Epithelial cell of esophagus (primary cell): ENCODE measurements around the gene OSER1.
A peak's percentile ranks its signal among the peaks of the same experiment; 100 is the strongest.

Experiments
- DNase-seq: peaks from one replicate; pipeline ENCODE4 v3.0.0; 2010; ENCODE audit warnings: low read depth
- H3K4me3 ChIP-seq: 2 replicates; pipeline ENCODE4 v1.5.1; 2011; ENCODE audit warnings: mild to moderate bottlenecking, low read length, control low read depth
- TF ChIP-seq, protein P1 (sequence below): IDR thresholded peaks from 2 replicates; pipeline ENCODE4 v1.5.1; 2011; ENCODE audit warnings: low read depth, mild to moderate bottlenecking, low read length, control low read depth, inconsistent platforms; ENCODE audit not compliant: insufficient read depth; ENCODE audit errors: missing control alignments

OSER1 gene

DNA sequence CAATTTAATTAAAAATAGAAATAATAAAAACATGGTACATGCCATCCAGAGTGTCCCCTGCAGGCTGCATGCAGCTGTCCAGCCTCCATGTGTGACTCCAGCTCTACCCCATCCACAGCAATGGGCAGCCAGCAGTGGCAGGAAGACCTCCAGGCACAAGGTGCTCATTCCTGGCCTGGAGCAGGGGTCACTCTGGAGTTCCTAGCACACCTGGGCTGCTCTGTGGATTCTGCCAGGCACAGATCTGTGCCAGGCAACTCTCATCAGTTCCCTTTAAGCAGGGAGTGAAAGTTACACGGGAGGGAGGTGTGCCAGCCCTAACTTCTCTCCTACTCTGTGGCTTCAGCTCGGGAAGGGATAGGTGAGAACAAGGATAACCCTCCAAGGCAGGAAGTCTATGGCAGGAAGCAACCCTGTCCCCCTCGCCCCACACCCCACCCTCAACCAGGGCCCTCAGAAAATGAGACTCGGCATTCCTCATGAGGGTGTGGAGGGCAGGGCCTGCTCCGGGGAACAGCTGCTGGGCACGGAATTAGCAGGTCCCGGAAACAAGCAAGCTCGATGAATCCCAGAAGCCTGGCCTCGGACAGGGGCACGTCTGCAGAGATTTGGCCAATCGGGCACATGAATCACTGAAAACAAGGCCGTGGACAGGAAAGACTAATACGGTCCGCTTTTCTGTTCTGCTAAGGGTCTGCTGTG is 33.6 kb downstream of the OSER1 start:
- H3K4me3 ChIP-seq: no peak overlapping the region
- TF ChIP-seq, protein P1, sequence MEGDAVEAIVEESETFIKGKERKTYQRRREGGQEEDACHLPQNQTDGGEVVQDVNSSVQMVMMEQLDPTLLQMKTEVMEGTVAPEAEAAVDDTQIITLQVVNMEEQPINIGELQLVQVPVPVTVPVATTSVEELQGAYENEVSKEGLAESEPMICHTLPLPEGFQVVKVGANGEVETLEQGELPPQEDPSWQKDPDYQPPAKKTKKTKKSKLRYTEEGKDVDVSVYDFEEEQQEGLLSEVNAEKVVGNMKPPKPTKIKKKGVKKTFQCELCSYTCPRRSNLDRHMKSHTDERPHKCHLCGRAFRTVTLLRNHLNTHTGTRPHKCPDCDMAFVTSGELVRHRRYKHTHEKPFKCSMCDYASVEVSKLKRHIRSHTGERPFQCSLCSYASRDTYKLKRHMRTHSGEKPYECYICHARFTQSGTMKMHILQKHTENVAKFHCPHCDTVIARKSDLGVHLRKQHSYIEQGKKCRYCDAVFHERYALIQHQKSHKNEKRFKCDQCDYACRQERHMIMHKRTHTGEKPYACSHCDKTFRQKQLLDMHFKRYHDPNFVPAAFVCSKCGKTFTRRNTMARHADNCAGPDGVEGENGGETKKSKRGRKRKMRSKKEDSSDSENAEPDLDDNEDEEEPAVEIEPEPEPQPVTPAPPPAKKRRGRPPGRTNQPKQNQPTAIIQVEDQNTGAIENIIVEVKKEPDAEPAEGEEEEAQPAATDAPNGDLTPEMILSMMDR: no peak
- peak; percentile 56 for DNase-seq

DNA sequence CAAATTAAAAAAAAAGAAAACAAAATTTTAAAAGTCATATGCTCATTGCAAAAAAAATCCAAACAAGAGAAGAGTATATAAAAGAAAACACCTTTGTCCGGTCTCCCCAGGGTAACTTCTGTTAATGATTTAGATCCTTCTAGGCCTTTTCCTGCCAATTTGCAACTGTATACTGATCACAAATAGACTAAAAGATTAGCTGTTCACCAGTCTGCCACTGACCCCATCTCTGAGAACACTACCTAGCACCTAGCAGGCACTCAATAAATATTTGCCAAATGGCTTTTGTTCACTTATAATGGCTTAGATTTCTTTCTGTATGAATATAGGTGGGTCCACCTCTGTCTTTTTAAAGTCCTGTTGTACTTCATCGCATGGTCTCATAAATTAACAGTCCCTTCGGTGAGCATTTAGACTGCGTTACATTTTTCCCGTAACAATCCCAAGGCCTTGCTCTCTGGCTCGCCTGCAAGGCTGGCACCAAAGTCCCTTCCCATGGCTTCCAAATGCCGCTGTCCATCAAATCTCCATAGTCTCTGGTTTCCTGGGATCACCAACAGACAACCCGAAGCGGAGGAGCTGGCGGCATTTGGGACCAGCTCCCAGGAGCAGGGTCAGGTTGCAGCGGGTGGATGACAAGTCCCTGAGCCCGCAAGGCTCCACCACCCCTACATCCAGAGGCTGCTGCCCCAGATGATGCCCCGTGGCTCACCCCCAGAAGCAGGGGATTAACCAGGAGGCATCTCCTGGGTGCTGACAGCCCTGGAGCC is 35.4 kb downstream of the OSER1 start:
- no peak overlapping the region for H3K4me3 ChIP-seq
- no peak for DNase-seq
- TF ChIP-seq, protein P1: no peak

DNA sequence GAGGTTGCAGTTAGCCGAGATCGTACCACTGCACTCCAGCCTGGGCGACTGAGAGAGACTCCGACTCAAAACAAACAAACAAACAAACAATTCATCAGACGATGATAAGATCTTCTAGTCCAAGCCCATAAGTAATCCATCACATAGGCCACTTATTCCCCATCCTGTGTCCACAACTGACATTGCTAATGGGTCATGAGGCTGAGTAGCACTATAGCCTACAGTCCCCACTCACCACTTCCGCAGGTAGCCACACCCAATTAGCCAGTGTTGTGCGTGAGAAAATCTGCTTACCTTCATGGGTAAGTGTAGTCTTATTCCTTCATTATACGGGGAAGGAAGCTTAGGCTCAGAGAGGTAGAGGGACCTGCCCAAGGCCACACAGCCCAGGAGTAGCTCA is 36.7 kb downstream of the OSER1 start:
- H3K4me3 ChIP-seq: no peak overlapping the region
- TF ChIP-seq, protein P1: no peak
- DNase-seq: no peak

DNA sequence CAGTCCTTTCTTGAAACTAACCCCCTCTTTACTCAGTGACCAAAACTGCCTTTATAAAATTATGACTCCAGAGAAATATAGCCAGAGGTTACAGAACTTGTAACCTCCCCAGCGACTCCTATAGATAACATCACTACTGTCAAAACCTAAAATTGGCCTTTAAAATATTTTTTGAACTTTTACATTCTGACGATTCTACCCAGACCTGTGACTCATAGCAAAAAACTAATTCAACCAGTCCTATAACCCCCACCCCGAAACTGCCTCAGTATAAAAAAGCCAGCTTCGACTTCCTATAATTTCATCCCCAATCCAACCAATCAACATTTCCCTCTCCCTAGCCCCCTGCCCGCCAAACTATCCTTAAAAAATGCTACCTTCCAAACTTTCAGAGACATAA is 37.5 kb downstream of the OSER1 start:
- DNase-seq: no peak
- TF ChIP-seq, protein P1: no peak
- no peak overlapping the region for H3K4me3 ChIP-seq

DNA sequence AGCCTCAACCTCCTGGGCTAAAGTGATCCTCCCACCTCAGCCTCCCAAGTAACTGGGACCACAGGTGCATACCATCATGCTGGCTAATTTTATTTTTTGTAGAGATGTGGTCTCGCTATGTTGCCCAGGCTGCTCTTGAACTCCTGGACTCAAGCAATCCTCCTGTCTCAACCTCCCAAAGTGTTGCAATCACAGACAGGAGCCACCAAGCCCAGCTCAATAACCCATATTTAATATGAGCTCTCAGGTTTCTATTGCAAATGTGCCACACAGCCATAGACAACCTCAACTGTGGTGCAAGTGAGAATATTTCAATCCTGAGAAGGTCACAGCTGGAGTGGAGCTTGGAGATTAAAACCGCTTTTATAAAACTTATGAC is 38.0 kb downstream of the OSER1 start:
- TF ChIP-seq, protein P1: no peak
- no peak overlapping the region for H3K4me3 ChIP-seq
- no peak for DNase-seq

DNA sequence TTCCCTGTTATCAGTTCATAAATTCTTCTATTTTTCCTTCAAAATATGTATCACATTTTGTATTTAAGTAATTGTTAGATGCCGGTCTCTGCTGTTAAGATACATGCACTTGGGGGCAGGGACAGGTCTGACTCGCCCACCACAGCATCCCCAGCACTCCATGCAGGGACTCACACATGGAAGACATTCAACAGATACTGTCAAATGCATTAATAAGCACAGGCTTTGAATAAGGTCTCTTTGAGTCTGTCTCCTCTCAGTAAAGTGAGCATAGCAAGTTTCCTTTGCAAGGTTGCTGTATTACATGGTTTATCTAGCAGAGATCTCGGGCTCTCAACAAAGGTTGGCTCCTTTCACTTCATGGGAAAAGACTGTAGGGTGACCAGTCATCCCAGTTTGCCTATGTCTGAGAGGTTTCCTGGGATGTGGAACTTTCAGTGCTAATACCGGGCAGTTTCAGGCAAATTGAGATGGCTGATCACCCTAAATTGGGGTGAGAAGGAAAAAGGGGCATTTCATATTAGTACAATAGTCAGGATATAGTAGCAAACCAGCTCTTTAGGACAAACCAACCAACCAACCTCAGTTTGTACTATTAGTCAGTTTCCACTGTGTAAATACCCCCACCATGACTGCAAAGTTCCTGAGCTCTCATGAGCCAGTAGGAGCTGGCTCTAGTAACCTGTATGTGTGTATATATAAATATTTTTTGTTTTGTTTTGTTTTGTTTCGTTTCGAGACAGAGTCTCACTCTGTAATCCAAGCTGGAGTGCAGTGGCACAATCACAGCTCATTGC is 38.6 kb downstream of the OSER1 start:
- no peak for DNase-seq
- TF ChIP-seq, protein P1: no peak
- no peak overlapping the region for H3K4me3 ChIP-seq
